Measurements from ENCODE around the gene TMPRSS11A. TPM values are rescaled to one million over a fixed set of nuclear protein-coding genes. Genes with fewer than 3 reads are reported as not detected.
A peak's percentile ranks its signal among the peaks of the same experiment; 100 is the strongest.

TMPRSS11A gene
- total and polyA plus RNA-seq, 2 experiments from 2014 or later: not detected

DNA sequence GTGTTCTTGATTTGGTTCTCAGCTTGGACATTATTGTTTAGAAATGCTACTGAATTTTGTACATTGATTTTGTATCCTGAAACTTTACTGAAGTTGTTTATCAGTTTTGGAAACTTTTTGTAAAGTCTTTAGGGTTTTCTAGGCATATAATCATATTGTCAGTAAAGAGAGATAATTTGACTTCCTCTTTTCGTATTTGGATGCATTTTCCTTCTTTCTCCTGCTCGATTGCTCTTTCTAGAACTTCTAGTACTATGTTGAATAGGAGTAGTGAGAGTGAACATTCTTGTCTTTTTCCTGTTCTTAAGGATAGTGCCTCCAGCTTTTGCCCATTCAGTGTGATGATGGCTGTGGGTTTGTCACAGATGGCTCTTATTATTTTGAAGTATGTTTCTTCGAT is 24.1 kb downstream of the TMPRSS11A start (continued):
- no peak for TF ChIP-seq ZNF114 (CRISPR knock-in tag; IDR thresholded peaks at IDR 0.05)
- no peak for TF ChIP-seq JUNB (IDR thresholded peaks at IDR 0.05; ENCODE audit: unreplicated experiment)
- no peak for TF ChIP-seq POLR2AphosphoS5 (IDR thresholded peaks at IDR 0.05; ENCODE audit: low read depth)
- TF ChIP-seq NANOG (IDR thresholded peaks at IDR 0.05; ENCODE audit: borderline replicate concordance): no peak

DNA sequence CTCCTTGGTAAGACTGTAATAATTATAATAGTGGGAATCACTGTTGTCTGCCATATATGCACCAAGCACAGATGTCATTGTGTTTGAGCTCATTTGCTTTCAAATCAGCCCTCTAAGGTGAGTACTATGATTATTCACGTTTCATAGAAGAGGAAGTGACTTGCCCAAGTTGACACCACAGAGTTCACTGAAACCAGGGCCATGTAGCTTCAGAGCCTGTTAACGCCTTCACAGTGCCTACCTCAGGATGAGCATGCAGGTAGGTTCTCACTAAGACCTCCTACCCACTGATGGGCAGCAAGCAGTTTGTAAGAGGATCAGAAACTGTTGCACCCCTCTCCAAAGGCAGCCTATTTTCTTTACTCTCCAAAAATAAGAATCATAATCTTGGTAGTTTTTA is 27.4 kb downstream of the TMPRSS11A start:
- no peaks in the 10 kb centered on the region for H3K79me2 ChIP-seq (replicated peaks; ENCODE audit: insufficient read depth)
- no peak overlapping the region for H3K27ac Mint-ChIP-seq
- no peak for ATAC-seq
- peaks cover 15% of the 10 kb centered on the region for H3K4me1 Mint-ChIP-seq
- no peak for DNase-seq (ENCODE audit: low spot score)
- H3K9me2 ChIP-seq (ENCODE audit: insufficient read depth): no peaks in the 10 kb centered on the region
- H3F3A ChIP-seq (replicated peaks; ENCODE audit: low read depth): no peaks in the 10 kb centered on the region
- no peak overlapping the region for H2AFZ ChIP-seq
- H3K4me3 Mint-ChIP-seq: no peak overlapping the region
- H4K20me1 ChIP-seq (replicated peaks; ENCODE audit: insufficient read depth): no peaks in the 10 kb centered on the region
- no peak overlapping the region for H3K4me3 ChIP-seq
- H3K27me3 Mint-ChIP-seq (ENCODE audit: insufficient read depth, low read depth, poor library complexity): peaks cover 1% of the 10 kb centered on the region
- peaks cover 11% of the 10 kb centered on the region for H3K4me1 ChIP-seq (ENCODE audit: insufficient read depth)
- no peak overlapping the region for H3K27ac ChIP-seq (ENCODE audit: low read depth)
- H3K27me3 ChIP-seq (ENCODE audit: insufficient read depth): no peaks in the 10 kb centered on the region
- no peaks in the 10 kb centered on the region for H3K36me3 ChIP-seq (ENCODE audit: insufficient read depth)
- no peaks in the 10 kb centered on the region; the same call in 2 of the 3 replicates for H3K9me3 Mint-ChIP-seq
- H3K36me3 Mint-ChIP-seq (ENCODE audit: low read depth): no peaks in the 10 kb centered on the region
- no peak for TF ChIP-seq ZNF331 (CRISPR knock-in tag; IDR thresholded peaks at IDR 0.05; ENCODE audit: low read depth)
- TF ChIP-seq POLR2AphosphoS5 (IDR thresholded peaks at IDR 0.05; ENCODE audit: low read depth): no peak
- TF ChIP-seq, protein P1, sequence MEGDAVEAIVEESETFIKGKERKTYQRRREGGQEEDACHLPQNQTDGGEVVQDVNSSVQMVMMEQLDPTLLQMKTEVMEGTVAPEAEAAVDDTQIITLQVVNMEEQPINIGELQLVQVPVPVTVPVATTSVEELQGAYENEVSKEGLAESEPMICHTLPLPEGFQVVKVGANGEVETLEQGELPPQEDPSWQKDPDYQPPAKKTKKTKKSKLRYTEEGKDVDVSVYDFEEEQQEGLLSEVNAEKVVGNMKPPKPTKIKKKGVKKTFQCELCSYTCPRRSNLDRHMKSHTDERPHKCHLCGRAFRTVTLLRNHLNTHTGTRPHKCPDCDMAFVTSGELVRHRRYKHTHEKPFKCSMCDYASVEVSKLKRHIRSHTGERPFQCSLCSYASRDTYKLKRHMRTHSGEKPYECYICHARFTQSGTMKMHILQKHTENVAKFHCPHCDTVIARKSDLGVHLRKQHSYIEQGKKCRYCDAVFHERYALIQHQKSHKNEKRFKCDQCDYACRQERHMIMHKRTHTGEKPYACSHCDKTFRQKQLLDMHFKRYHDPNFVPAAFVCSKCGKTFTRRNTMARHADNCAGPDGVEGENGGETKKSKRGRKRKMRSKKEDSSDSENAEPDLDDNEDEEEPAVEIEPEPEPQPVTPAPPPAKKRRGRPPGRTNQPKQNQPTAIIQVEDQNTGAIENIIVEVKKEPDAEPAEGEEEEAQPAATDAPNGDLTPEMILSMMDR (conservative IDR thresholded peaks at IDR 0.05; ENCODE audit: low read depth in 2 of 2): no peak
- TF ChIP-seq ZNF114 (CRISPR knock-in tag; IDR thresholded peaks at IDR 0.05): no peak
- no peak for TF ChIP-seq JUNB (IDR thresholded peaks at IDR 0.05; ENCODE audit: unreplicated experiment)
- TF ChIP-seq CREB1 (CRISPR knock-in tag; IDR thresholded peaks at IDR 0.05; ENCODE audit: low read depth): no peak
- TF ChIP-seq EZH2 (IDR thresholded peaks at IDR 0.05; ENCODE audit: low read depth, unreplicated experiment): no peak
- TF ChIP-seq, protein P2, sequence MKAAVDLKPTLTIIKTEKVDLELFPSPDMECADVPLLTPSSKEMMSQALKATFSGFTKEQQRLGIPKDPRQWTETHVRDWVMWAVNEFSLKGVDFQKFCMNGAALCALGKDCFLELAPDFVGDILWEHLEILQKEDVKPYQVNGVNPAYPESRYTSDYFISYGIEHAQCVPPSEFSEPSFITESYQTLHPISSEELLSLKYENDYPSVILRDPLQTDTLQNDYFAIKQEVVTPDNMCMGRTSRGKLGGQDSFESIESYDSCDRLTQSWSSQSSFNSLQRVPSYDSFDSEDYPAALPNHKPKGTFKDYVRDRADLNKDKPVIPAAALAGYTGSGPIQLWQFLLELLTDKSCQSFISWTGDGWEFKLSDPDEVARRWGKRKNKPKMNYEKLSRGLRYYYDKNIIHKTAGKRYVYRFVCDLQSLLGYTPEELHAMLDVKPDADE (IDR thresholded peaks at IDR 0.05): no peak
- H3K4me2 ChIP-seq: no peak overlapping the region

DNA sequence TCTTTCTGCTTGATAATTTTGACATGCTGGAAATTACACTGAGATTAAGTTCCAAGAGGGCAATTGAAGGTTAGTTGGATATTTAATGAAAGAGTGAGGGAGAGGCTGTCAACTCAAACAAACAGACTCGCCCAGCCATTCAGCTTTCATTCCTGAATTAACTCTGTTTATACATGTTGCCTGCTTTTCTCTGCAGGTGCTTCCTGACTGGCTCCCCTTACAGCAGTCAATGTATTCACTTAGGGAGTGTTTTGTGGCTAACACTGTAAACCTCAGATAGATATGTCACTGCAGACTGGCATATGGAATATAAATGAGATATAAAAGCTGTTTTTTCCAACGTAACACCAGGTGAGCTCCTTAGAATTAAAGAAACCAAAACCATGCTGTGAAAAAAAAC is 28.7 kb downstream of the TMPRSS11A start:
- Mint-ChIP-seq H3K27me3 (ENCODE audit: insufficient read depth, low read depth, poor library complexity) (peaks cover 1% of the 10 kb centered on the region), H3K36me3 (ENCODE audit: low read depth) (no peaks in the 10 kb centered on the region), H3K27ac (no peak overlapping the region), H3K4me3 (no peak overlapping the region), H3K9me3 (no peaks in the 10 kb centered on the region; the same call in 2 of the 3 replicates), H3K4me1 (peaks cover 15% of the 10 kb centered on the region)
- Histone ChIP-seq H3K4me1 (ENCODE audit: insufficient read depth) (peaks cover 11% of the 10 kb centered on the region), H4K20me1 (replicated peaks; ENCODE audit: insufficient read depth) (no peaks in the 10 kb centered on the region), H3K9me2 (ENCODE audit: insufficient read depth) (no peaks in the 10 kb centered on the region), H3K36me3 (ENCODE audit: insufficient read depth) (no peaks in the 10 kb centered on the region), H2AFZ (no peak overlapping the region), H3K79me2 (replicated peaks; ENCODE audit: insufficient read depth) (no peaks in the 10 kb centered on the region), H3K27ac (ENCODE audit: low read depth) (no peak overlapping the region), H3K4me2 (no peak overlapping the region; the same call in 1 of the 2 replicates), H3K27me3 (ENCODE audit: insufficient read depth) (no peaks in the 10 kb centered on the region), H3K4me3 (no peak overlapping the region), H3F3A (replicated peaks; ENCODE audit: low read depth) (no peaks in the 10 kb centered on the region)
- peak; percentile 75 for ATAC-seq
- peak; percentile 35 for DNase-seq (ENCODE audit: low spot score)
- TF ChIP-seq, protein P1 (conservative IDR thresholded peaks at IDR 0.05; ENCODE audit: low read depth in 2 of 2): no peak
- no peak for TF ChIP-seq POLR2AphosphoS5 (IDR thresholded peaks at IDR 0.05; ENCODE audit: low read depth)
- no peak for TF ChIP-seq EZH2 (IDR thresholded peaks at IDR 0.05; ENCODE audit: low read depth, unreplicated experiment)
- TF ChIP-seq NANOG (IDR thresholded peaks at IDR 0.05; ENCODE audit: borderline replicate concordance): no peak
- TF ChIP-seq JUNB (IDR thresholded peaks at IDR 0.05; ENCODE audit: unreplicated experiment): no peak
- TF ChIP-seq STAT1 (IDR thresholded peaks at IDR 0.05; ENCODE audit: unreplicated experiment): no peak
- TF ChIP-seq, protein P2 (IDR thresholded peaks at IDR 0.05): no peak
- no peak for TF ChIP-seq ZNF114 (CRISPR knock-in tag; IDR thresholded peaks at IDR 0.05)
